B cell (primary cell): ENCODE measurements around the gene SCG2. TPM values are rescaled to one million over a fixed set of nuclear protein-coding genes. Genes with fewer than 3 reads are reported as not detected.

Source experiments
- ATAC-seq: fragments of 200-7000 bp; cut with Tn5 transposase; one replicate; pipeline ENCODE4 v1.10.0; 2021; ENCODE audit warnings: low read depth, mild to moderate bottlenecking, moderate number of reproducible peaks, moderate library complexity
- CTCF ChIA-PET: fragments of 350-600 bp; sonication (Branson Sonifier 250); formaldehyde crosslinking; loops from one replicate; lab custom pipeline; 2021; ENCODE audit warnings: antibody characterized with exemption, inconsistent platforms; lab: Charles Lee
- POLR2A ChIA-PET: fragments of 350-600 bp; sonication (Branson Sonifier 250); formaldehyde crosslinking; loops from one replicate; lab custom pipeline; 2021; ENCODE audit warnings: antibody characterized with exemption; lab: Charles Lee
- DNase-seq: peaks from one replicate; pipeline ENCODE4 v3.0.0; 2013
- H2AFZ ChIP-seq: 2 replicates; pipeline ENCODE4 v1.6.1; 2012; ENCODE audit warnings: mild to moderate bottlenecking, low read depth, low read length; ENCODE audit not compliant: insufficient read depth, poor library complexity, severe bottlenecking
- H3K27ac ChIP-seq, 2 donors: 1 replicate in 1 of 2; 2 replicates in 1 of 2; pipeline ENCODE4 v1.5.1; 2012 to 2013; ENCODE audit warnings: low read length in 2 of 2, mild to moderate bottlenecking in 2 of 2, moderate library complexity in 1 of 2
- H3K27me3 ChIP-seq, 4 experiments: fragments of 200-600 bp in 1 of 4; sonication (generic) in 1 of 4; replicated peaks in 1 of 4; 1 replicate in 2 of 4; 2 replicates in 2 of 4; pipeline versions ENCODE4 v1.6.1 to v1.7.0; 2013 to 2016; ENCODE audit warnings: low read length in 3 of 4, mild to moderate bottlenecking in 2 of 4, mixed read lengths in 1 of 4, moderate library complexity in 1 of 4; ENCODE audit not compliant: insufficient read depth in 4 of 4, control insufficient read depth in 3 of 4; ENCODE audit errors: control extremely low read depth in 1 of 4
- H3K36me3 ChIP-seq, 2 experiments: replicated peaks in 1 of 2; 1 replicate in 1 of 2; 2 replicates in 1 of 2; pipeline versions ENCODE4 v1.6.1 to v1.7.1; 2013; ENCODE audit warnings: low read length in 1 of 2; ENCODE audit not compliant: insufficient read depth in 2 of 2, control insufficient read depth in 1 of 2; ENCODE audit errors: control extremely low read depth in 1 of 2, extremely low read depth in 1 of 2
- H3K4me1 ChIP-seq, 2 donors: fragments of 200-600 bp in 1 of 2; sonication (generic) in 1 of 2; 1 replicate in 1 of 2; 2 replicates in 1 of 2; pipeline versions ENCODE4 v1.5.1 to v1.6.1; 2013 to 2017; ENCODE audit warnings: low read length in 2 of 2; ENCODE audit not compliant: control insufficient read depth in 2 of 2, insufficient read depth in 2 of 2
- H3K4me2 ChIP-seq: replicated peaks from 2 replicates; pipeline ENCODE3; 2012; ENCODE audit warnings: mild to moderate bottlenecking, low read depth, low read length; ENCODE audit not compliant: poor library complexity, severe bottlenecking
- H3K4me3 ChIP-seq, 5 experiments: fragments of 200-600 bp in 1 of 5; sonication (generic) in 1 of 5; 1 replicate in 3 of 5; 2 replicates in 2 of 5; pipeline versions ENCODE4 v1.5.1 to v1.7.0; 2011 to 2016; ENCODE audit warnings: low read length in 4 of 5, mild to moderate bottlenecking in 4 of 5, low read depth in 2 of 5, control low read depth in 1 of 5, moderate library complexity in 1 of 5; ENCODE audit not compliant: insufficient read depth in 1 of 5; ENCODE audit errors: control extremely low read depth in 1 of 5, extremely low read depth in 1 of 5
- H3K79me2 ChIP-seq: fragments of 200-600 bp; sonication (generic); one replicate; pipeline ENCODE4 v1.6.0; 2016; ENCODE audit warnings: low read length; ENCODE audit not compliant: control insufficient read depth, insufficient read depth
- H3K9ac ChIP-seq: fragments of 200-600 bp; sonication (generic); 2 replicates; pipeline ENCODE4 v1.6.1; 2017; ENCODE audit warnings: mild to moderate bottlenecking, low read length, moderate library complexity
- H3K9me3 ChIP-seq, 3 donors: one replicate each; pipeline versions ENCODE4 v1.6.1 to v1.7.1; 2013; ENCODE audit warnings: low read length in 2 of 3; ENCODE audit not compliant: control insufficient read depth in 2 of 3, insufficient read depth in 1 of 3; ENCODE audit errors: control extremely low read depth in 1 of 3
- H4K20me1 ChIP-seq: 2 replicates; pipeline ENCODE4 v1.6.0; 2012; ENCODE audit warnings: mild to moderate bottlenecking, low read length; ENCODE audit not compliant: insufficient read depth, control insufficient read depth, poor library complexity, severe bottlenecking
- H3K27ac Mint-ChIP-seq: one replicate; pipeline ENCODE4 v1.8.0; 2021; ENCODE audit warnings: mixed read lengths
- H3K27me3 Mint-ChIP-seq: one replicate; pipeline ENCODE4 v1.8.0; 2021; ENCODE audit warnings: mixed read lengths
- H3K4me1 Mint-ChIP-seq: one replicate; pipeline ENCODE4 v1.8.0; 2021; ENCODE audit warnings: mixed read lengths
- H3K4me3 Mint-ChIP-seq: one replicate; pipeline ENCODE4 v1.8.0; 2021; ENCODE audit warnings: mixed read lengths
- H3K9me3 Mint-ChIP-seq: one replicate; pipeline ENCODE4 v1.8.0; 2022; ENCODE audit warnings: mixed read lengths; ENCODE audit not compliant: insufficient read depth
- EZH2 ChIP-seq: IDR thresholded peaks from 2 replicates; pipeline ENCODE4 v1.6.1; 2012; ENCODE audit warnings: borderline replicate concordance, low read depth, mild to moderate bottlenecking, moderate library complexity, low read length; ENCODE audit not compliant: insufficient read depth, poor library complexity, severe bottlenecking
- WGBS: methylation state at CpG from one replicate; pipeline ENCODE4 v1.1.5; 2013; ENCODE audit warnings: missing lambda C conversion rate; ENCODE audit not compliant: insufficient coverage; 5-methylcytosine and 5-hydroxymethylcytosine counted together
- intact Hi-C: fragments of 100-400 bp; cut with micrococcal nuclease; formaldehyde crosslinking; loops from one replicate; pipeline ENCODE4 v1.10.0; 2022
- polyA plus RNA-seq: library from polyadenylated mRNA; depleted of rRNA; stranded (reverse); fragments of >200 nt; gene quantifications from 2 replicates; pipeline ENCODE4 v1.2.3, GENCODE V29; 2012
- total RNA-seq, 2 donors: library from RNA; stranded (reverse); fragments of 120-200 nt in 1 of 2; gene quantifications; 1 replicate in 1 of 2; 2 replicates in 1 of 2; pipeline versions ENCODE4 v1.2.3 to v1.2.4, GENCODE V29; 2013 to 2022
- TF ChIP-seq, protein P1 (sequence below): fragments of 200-600 bp; IDR thresholded peaks from one replicate; pipeline ENCODE4 v1.8.0; 2022; ENCODE audit warnings: antibody characterized with exemption, mild to moderate bottlenecking

Gene SCG2
- total and polyA plus RNA-seq, 2 donors (not counting 1 experiment from before 2014, with no cell fraction given), result 0.12 to 0.44 TPM

DNA sequence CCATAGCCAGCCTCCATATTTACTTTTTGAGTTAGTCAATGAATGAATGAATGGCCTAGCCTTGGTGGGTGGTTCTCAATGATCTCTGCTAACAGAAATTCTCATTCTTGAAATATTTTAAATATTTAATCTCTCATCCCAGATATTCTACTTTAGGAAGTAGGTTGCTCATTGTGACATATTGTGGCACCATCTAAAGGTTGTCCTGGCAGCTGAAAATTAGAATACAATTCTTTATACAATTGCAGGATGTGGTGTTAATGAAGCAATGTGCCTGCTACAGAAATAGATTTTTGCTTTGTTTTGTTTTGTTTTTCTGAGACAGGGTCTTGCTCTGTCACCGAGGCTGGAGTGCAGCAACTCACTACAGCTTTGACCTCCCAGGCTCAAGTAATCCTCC, 35.8 kb downstream of the SCG2 start:
- H3K4me3 Mint-ChIP-seq, result no peak overlapping the region
- POLR2A ChIA-PET, result no interaction called here
- H3K79me2 ChIP-seq, result no peaks in the 10 kb centered on the region
- no peaks in the 10 kb centered on the region for H3K4me1 ChIP-seq
- H3K27me3 ChIP-seq, result no peaks in the 10 kb centered on the region
- H2AFZ ChIP-seq, result no peak overlapping the region
- TF ChIP-seq EZH2, result no peak
- peaks cover 22% of the 10 kb centered on the region for H3K27me3 Mint-ChIP-seq
- ATAC-seq (no peak), DNase-seq (no peak)
- intact Hi-C loops, result no loop called here
- H3K4me3 ChIP-seq, result no peak overlapping the region
- peaks cover 3% of the 10 kb centered on the region for H3K9me3 Mint-ChIP-seq
- H3K9me3 ChIP-seq, result no peaks in the 10 kb centered on the region
- no peaks in the 10 kb centered on the region for H4K20me1 ChIP-seq
- H3K4me1 Mint-ChIP-seq, result no peaks in the 10 kb centered on the region
- CTCF ChIA-PET, result no interaction called here
- no CpG with 5 or more reads among the region's 1 CpG for WGBS
- H3K27ac ChIP-seq, result no peak overlapping the region
- H3K36me3 ChIP-seq, result no peaks in the 10 kb centered on the region
- H3K27ac Mint-ChIP-seq, result no peak overlapping the region
- no peak overlapping the region for H3K4me2 ChIP-seq
- no peak overlapping the region for H3K9ac ChIP-seq

GRCh38 chr2:223563462-223563861, 38.7 kb downstream of the SCG2 start:
- Histone ChIP-seq H4K20me1 (no peaks in the 10 kb centered on the region), H3K4me3 (no peak overlapping the region), H2AFZ (no peak overlapping the region), H3K9me3 (peaks cover 0 to under 1% (median 0%) of the 10 kb centered on the region in 3 donors), H3K79me2 (no peaks in the 10 kb centered on the region), H3K9ac (no peak overlapping the region), H3K4me1 (no peaks in the 10 kb centered on the region), H3K27ac (no peak overlapping the region), H3K36me3 (no peaks in the 10 kb centered on the region), H3K27me3 (no peaks in the 10 kb centered on the region), H3K4me2 (no peak overlapping the region)
- intact Hi-C loops, result no loop called here
- TF ChIP-seq, protein P1, sequence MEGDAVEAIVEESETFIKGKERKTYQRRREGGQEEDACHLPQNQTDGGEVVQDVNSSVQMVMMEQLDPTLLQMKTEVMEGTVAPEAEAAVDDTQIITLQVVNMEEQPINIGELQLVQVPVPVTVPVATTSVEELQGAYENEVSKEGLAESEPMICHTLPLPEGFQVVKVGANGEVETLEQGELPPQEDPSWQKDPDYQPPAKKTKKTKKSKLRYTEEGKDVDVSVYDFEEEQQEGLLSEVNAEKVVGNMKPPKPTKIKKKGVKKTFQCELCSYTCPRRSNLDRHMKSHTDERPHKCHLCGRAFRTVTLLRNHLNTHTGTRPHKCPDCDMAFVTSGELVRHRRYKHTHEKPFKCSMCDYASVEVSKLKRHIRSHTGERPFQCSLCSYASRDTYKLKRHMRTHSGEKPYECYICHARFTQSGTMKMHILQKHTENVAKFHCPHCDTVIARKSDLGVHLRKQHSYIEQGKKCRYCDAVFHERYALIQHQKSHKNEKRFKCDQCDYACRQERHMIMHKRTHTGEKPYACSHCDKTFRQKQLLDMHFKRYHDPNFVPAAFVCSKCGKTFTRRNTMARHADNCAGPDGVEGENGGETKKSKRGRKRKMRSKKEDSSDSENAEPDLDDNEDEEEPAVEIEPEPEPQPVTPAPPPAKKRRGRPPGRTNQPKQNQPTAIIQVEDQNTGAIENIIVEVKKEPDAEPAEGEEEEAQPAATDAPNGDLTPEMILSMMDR, result no peak
- no peak for TF ChIP-seq EZH2
- peaks cover 18% of the 10 kb centered on the region for H3K27me3 Mint-ChIP-seq
- ChIA-PET POLR2A (no interaction called here), CTCF (no interaction called here)
- ATAC-seq (no peak), DNase-seq (no peak)
- H3K27ac Mint-ChIP-seq, result no peak overlapping the region
- H3K4me1 Mint-ChIP-seq, result no peaks in the 10 kb centered on the region
- peaks cover 3% of the 10 kb centered on the region for H3K9me3 Mint-ChIP-seq
- no peak overlapping the region for H3K4me3 Mint-ChIP-seq
